Measurements from ENCODE around the gene C4BPA. TPM values are rescaled to one million over a fixed set of nuclear protein-coding genes. Genes with fewer than 3 reads are reported as not detected.

Gene C4BPA
- total RNA-seq, result not detected

DNA sequence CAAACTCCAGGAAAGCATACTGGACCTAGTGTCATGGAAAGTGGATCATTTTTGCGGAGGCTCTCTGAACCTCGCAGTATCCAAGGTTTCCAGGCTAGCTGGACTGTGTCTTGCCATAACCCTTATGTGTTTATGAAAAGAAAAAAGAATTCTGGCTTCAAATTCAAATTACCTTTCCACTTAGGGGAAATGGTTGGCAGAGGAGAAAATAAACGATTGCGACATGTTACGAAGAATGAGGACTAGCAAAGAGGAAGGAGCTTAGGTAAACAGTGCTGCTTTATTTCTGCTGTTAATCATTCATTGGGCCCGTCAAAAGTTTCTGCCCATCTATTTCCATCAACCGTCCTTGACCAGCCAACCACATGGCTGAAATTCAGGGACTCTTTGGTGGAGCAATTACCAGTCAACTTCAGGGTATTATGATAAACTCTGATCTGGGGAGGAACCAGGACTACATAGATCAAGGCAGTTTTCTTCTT is at the start of gene C4BPA:
C4BPA (plus strand) TSS at position 342 of the 482 bp plus-strand sequence. CDS start 8,793 bp downstream, outside the sequence.
- Mint-ChIP-seq H3K27ac (no peak within 1 kb of the TSS), H3K27me3 (ENCODE audit: low read depth) (peaks cover 4% of the 10 kb centered on the region), H3K36me3 (ENCODE audit: low read depth) (peaks cover 2% of the 10 kb centered on the region), H3K4me3 (no peak within 1 kb of the TSS), H3K4me1 (ENCODE audit: low read depth) (no peaks in the 10 kb centered on the region), H3K9me3 (peaks cover 4% of the 10 kb centered on the region)
- no peak for DNase-seq
- intact Hi-C loops (cut with micrococcal nuclease), result no loop called here
- CTCF ChIA-PET, result interaction anchor here (1.4 kb wide), 1 partner anchor 20 kb away, joined by 3 read pairs; no protein-coding TSS in a partner anchor

DNA sequence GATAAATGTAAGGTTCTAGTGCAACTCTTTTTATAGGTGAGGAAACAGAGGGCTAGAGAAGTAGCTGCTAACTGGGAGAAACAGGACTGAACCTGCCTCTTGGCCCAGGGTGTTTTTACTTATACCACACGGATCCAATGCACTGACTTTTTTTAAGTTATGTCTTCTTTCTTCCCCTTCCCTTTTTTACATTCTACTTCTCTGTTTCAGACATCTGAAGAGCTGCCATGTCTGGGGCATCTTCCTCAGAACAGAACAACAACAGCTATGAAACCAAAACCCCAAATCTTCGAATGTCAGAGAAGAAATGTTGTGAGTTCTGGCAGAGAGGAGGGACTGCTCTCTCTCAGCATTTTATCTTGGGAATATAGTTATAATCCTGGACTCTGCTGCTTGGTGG is 49.5 kb upstream of the C4BPA start:
- H3K4me3 Mint-ChIP-seq, result no peak overlapping the region
- CTCF ChIA-PET, result no interaction called here
- H3K9me3 Mint-ChIP-seq, result no peaks in the 10 kb centered on the region
- peaks cover 2% of the 10 kb centered on the region for H3K36me3 Mint-ChIP-seq (ENCODE audit: low read depth)
- peaks cover 28% of the 10 kb centered on the region for H3K4me1 Mint-ChIP-seq (ENCODE audit: low read depth)
- H3K27me3 Mint-ChIP-seq (ENCODE audit: low read depth), result no peaks in the 10 kb centered on the region
- H3K27ac Mint-ChIP-seq, result no peak overlapping the region
- intact Hi-C loops (cut with micrococcal nuclease), result loop anchor here (5.0 kb wide), 4 partner anchors 283 to 808 kb away; no protein-coding TSS in a partner anchor
- DNase-seq, result no peak

DNA sequence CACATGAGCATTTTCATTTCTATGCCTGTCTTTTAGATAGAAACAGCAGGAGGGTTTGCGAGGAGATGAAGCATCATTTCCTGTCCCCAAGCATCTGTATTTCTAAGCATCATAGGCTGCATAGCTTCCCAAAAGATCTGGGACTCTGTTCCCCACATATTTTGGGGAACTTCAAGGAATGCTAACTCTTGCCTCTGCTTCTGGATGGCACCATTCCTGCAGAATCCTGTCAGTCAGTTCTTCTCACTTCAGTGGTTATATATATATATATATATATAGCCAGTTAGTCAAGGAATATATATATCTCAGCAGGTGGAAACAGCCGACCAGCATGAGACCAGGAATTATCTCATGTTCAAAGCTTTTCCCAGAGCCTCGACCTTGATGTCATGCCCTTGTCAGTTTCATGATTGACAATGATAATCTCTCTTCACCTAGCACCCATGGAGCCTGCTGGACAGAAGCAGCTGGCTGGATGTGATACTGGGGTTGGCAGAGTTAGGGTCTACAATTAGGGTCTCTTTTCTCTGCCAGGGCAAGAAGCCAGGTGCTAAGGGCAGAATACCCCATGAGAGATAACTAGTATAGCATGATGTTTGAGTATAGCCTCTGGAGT is 48.5 kb upstream of the C4BPA start:
- no peak for DNase-seq
- no peaks in the 10 kb centered on the region for H3K27me3 Mint-ChIP-seq (ENCODE audit: low read depth)
- no peak overlapping the region for H3K4me3 Mint-ChIP-seq
- H3K9me3 Mint-ChIP-seq, result no peaks in the 10 kb centered on the region
- intact Hi-C loops (cut with micrococcal nuclease), result no loop called here
- H3K27ac Mint-ChIP-seq, result no peak overlapping the region
- peaks cover 25% of the 10 kb centered on the region for H3K4me1 Mint-ChIP-seq (ENCODE audit: low read depth)
- CTCF ChIA-PET, result interaction anchor here (0.6 to 1.0 kb wide), 2 partner anchors 15 to 265 kb away, joined by 3 read pairs; no protein-coding TSS in a partner anchor
- H3K36me3 Mint-ChIP-seq (ENCODE audit: low read depth), result no peaks in the 10 kb centered on the region

DNA sequence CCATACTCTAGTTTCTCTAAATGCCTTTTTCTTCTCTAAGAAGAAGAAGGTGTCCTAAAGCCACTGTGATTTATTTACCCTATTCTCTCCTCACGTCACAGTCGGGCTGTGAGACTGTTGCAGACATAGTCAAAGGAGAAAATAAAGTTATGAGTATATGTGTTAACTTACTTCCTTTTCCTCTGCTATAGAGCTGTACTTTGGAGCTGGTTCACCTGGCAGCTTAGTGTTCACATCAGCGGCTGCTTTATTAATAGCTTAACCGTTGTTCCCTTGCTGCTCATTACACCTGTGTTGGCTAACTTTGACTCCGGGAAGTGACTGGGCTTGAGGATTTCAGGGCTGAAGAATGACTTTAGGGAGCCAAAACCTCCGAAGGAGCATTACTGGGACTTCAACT is 47.4 kb upstream of the C4BPA start:
- H3K4me3 Mint-ChIP-seq, result no peak overlapping the region
- peaks cover 17% of the 10 kb centered on the region for H3K4me1 Mint-ChIP-seq (ENCODE audit: low read depth)
- CTCF ChIA-PET, result interaction anchor here (1.0 kb wide), 1 partner anchor 14 kb away, joined by 3 read pairs; no protein-coding TSS in a partner anchor
- H3K36me3 Mint-ChIP-seq (ENCODE audit: low read depth), result no peaks in the 10 kb centered on the region
- intact Hi-C loops (cut with micrococcal nuclease), result no loop called here
- H3K9me3 Mint-ChIP-seq, result no peaks in the 10 kb centered on the region
- H3K27ac Mint-ChIP-seq, result no peak overlapping the region
- no peak for DNase-seq
- no peaks in the 10 kb centered on the region for H3K27me3 Mint-ChIP-seq (ENCODE audit: low read depth)

DNA sequence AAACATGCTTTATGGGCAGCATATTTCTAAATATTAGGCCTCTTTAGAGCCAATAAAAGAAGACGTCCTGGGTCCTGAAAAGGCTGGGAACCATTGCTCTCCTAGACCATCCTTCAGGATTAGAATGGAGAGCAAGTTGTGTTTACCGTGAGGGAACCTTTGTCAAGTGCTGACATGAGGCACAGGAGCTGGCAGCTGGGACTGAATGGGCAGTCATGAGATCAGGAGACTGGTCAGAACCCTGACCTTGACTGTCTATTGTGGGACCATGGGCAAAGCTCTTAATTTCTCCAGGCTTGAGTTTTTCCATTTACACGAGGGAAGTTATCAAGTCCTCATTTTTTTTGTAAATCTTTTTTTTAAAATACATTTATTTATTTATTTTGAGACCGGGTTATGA is 45.8 kb upstream of the C4BPA start:
- Mint-ChIP-seq H3K27ac (no peak overlapping the region), H3K4me1 (ENCODE audit: low read depth) (peaks cover 3% of the 10 kb centered on the region), H3K36me3 (ENCODE audit: low read depth) (no peaks in the 10 kb centered on the region), H3K9me3 (no peaks in the 10 kb centered on the region), H3K4me3 (no peak overlapping the region), H3K27me3 (ENCODE audit: low read depth) (no peaks in the 10 kb centered on the region)
- DNase-seq, result no peak
- CTCF ChIA-PET, result interaction anchor here (1.4 kb wide), 1 partner anchor 442 kb away, joined by 5 read pairs; no protein-coding TSS in a partner anchor
- intact Hi-C loops (cut with micrococcal nuclease), result no loop called here

DNA sequence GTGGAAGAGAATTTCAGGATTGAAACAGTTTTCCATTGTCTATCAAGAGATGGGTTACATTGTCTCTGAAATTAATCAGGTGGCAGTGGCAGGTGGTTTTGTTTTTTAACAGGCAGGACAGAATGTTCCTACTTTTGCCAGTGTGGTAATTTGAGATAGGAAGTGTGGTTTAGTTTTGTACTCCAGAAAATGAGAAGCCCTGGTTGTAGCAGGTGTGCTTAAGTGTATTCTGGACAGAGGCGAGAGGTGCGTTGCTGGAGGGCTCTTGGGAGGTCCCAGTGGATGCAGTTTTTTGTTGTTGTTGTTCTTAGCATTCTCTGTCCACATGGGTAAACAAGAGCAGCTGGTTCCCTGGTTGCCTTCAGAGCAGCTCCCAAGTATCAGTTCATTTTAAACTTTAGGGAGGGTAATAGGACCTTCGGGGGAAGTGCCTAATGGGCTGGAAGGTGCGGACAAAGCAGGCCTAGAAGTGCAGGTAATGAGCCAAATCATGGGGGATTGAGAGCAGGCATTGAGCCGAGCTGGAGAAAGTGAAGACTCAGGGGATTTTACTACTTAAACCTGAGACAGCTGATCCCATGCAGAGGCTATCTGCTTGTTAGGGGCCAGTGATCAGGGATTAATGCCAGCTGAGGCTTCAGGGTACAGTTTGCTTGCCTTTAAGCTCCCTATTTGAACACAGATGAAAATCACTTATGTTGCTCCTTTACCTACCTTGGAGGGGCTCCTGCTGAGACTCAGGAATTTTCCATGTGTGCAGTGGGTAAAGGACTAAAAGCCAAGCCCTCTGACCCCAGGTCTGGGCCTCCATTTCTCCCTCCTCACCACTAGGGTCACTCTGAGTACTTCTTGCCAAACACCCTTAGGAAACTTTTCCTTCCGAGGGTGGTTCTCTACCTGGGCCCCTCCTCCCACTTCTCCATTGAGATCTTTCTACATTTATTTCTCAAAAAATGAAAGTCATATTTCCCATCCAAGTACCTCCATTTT is 44.9 kb upstream of the C4BPA start:
- Mint-ChIP-seq H3K4me1 (ENCODE audit: low read depth) (no peaks in the 10 kb centered on the region), H3K27ac (no peak overlapping the region), H3K27me3 (ENCODE audit: low read depth) (no peaks in the 10 kb centered on the region), H3K4me3 (no peak overlapping the region), H3K9me3 (no peaks in the 10 kb centered on the region), H3K36me3 (ENCODE audit: low read depth) (no peaks in the 10 kb centered on the region)
- CTCF ChIA-PET, result interaction anchor here (0.6 to 1.4 kb wide), 3 partner anchors 9 to 139 kb away, joined by 3 to 4 read pairs (median 4); no protein-coding TSS in a partner anchor
- no peak for DNase-seq
- intact Hi-C loops (cut with micrococcal nuclease), result no loop called here

DNA sequence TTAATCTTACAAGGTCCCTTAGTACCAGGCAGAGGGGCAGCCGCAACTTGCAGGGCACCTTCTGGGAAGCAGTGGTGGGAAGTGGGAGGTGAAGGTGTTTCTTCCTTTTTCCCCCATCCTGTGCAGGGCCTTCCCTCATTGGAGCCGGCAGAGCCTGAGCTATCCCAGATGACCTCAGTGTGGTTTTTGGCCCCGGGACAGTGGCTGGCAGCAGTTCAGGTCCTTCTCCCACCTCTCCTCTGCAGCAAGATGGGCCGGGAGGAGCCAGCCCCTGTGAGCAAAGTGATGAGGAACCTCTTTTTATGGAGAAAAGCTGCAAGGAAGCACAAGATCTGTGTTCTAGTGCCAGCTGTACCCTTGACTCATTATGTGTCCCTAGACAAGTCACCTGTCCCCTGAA is 44.2 kb upstream of the C4BPA start:
- Mint-ChIP-seq H3K4me1 (ENCODE audit: low read depth) (no peaks in the 10 kb centered on the region), H3K27me3 (ENCODE audit: low read depth) (no peaks in the 10 kb centered on the region), H3K36me3 (ENCODE audit: low read depth) (no peaks in the 10 kb centered on the region), H3K27ac (no peak overlapping the region), H3K9me3 (no peaks in the 10 kb centered on the region), H3K4me3 (no peak overlapping the region)
- intact Hi-C loops (cut with micrococcal nuclease), result no loop called here
- no peak for DNase-seq
- CTCF ChIA-PET, result interaction anchor here (0.5 to 1.4 kb wide), 6 partner anchors 8 to 140 kb away, joined by 3 to 6 read pairs (median 4); no protein-coding TSS in a partner anchor

DNA sequence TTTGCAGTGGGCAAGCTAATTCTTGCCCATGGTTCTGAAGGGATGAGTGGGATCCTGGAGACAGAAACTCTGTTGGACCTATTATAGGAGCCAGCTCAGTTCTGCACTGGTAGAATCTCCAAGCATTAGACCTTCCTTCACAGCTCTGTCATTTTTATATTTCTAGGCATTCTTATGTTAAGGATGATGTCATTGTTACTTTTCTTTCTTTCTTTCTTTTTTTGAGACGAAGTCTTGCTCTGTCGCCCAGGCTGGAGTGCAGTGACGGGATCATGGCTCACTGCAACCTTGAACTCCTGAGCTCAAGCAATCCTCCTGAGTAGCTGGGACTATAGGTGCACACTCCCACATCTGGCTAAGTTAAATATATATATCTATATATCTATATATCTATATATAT is 43.4 kb upstream of the C4BPA start:
- Mint-ChIP-seq H3K9me3 (no peaks in the 10 kb centered on the region), H3K27ac (no peak overlapping the region), H3K4me1 (ENCODE audit: low read depth) (no peaks in the 10 kb centered on the region), H3K4me3 (no peak overlapping the region), H3K27me3 (ENCODE audit: low read depth) (no peaks in the 10 kb centered on the region), H3K36me3 (ENCODE audit: low read depth) (no peaks in the 10 kb centered on the region)
- CTCF ChIA-PET, result interaction anchor here (0.6 to 1.4 kb wide), 6 partner anchors 11 to 441 kb away, joined by 3 to 12 read pairs (median 4); no protein-coding TSS in a partner anchor
- intact Hi-C loops (cut with micrococcal nuclease), result no loop called here
- DNase-seq, result no peak

DNA sequence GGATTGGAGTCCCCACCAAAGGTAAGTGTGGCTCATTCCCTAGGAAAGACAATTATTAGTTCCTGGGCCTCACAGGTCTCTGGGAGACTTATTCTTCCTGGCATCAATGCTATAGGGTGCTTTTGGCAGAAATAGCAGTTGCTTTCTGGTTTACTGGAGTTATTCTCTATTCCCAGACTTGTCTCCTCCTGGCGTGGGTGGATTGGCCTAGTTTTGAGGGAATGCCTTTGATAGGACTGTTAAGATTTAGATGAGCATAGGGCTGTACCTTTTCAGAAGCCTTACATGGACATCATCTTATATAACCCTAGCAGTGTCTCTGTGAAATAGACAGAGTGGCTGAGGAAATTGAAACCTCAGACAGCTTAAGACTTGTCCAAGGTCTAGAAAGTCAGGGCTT is 42.0 kb upstream of the C4BPA start:
- Mint-ChIP-seq H3K27me3 (ENCODE audit: low read depth) (no peaks in the 10 kb centered on the region), H3K36me3 (ENCODE audit: low read depth) (no peaks in the 10 kb centered on the region), H3K27ac (no peak overlapping the region), H3K4me1 (ENCODE audit: low read depth) (no peaks in the 10 kb centered on the region), H3K9me3 (no peaks in the 10 kb centered on the region), H3K4me3 (no peak overlapping the region)
- CTCF ChIA-PET, result interaction anchor here (1.0 kb wide), 1 partner anchor 12 kb away, joined by 3 read pairs; no protein-coding TSS in a partner anchor
- intact Hi-C loops (cut with micrococcal nuclease), result no loop called here
- no peak for DNase-seq

DNA sequence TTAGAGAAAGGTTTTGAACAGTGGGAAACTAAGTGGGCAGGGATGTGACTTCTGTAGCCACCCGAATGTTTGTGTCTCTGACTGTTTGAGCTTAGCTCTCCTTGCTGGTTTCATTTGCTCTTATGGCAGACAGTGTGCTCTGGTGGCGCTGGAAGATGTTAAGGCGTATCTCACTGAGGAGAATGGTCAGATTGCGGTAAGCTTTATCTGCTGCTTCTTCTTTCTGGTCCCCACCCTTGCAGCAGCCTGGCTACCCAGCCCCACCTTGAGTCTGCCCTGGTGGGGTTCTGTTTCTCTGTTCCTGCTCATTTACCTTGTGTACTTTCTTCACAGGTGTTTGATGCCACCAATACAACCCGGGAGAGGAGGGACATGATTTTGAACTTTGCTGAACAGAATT is 41.0 kb upstream of the C4BPA start:
- no peak overlapping the region for H3K4me3 Mint-ChIP-seq
- CTCF ChIA-PET, result interaction anchor here (0.5 to 1.3 kb wide), 2 partner anchors 13 to 342 kb away, joined by 3 read pairs; no protein-coding TSS in a partner anchor
- no peak overlapping the region for H3K27ac Mint-ChIP-seq
- H3K9me3 Mint-ChIP-seq, result no peaks in the 10 kb centered on the region
- no peaks in the 10 kb centered on the region for H3K36me3 Mint-ChIP-seq (ENCODE audit: low read depth)
- DNase-seq, result no peak
- H3K4me1 Mint-ChIP-seq (ENCODE audit: low read depth), result no peaks in the 10 kb centered on the region
- H3K27me3 Mint-ChIP-seq (ENCODE audit: low read depth), result no peaks in the 10 kb centered on the region
- intact Hi-C loops (cut with micrococcal nuclease), result no loop called here

DNA sequence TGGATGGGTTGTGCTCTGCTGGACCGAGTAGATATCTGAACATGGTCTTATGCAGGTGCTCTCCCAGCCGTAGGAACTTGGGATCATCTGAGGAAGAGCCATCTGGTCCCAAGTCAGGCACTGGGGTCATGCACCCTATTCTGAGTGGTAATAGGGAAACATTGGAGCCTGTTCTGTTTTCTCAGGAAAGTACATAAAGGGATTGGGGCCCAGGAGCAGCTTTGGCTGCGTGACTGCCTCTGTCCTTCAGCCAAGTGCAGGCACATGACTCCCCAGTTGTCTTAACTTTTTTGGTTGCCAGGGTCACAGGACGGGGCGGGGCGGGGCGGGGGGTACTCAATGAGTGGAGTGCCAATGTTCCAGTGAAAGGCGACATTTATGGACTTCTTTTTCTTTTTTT is 39.5 kb upstream of the C4BPA start:
- H3K36me3 Mint-ChIP-seq (ENCODE audit: low read depth), result peaks cover 2% of the 10 kb centered on the region
- intact Hi-C loops (cut with micrococcal nuclease), result no loop called here
- H3K4me3 Mint-ChIP-seq, result no peak overlapping the region
- no peak overlapping the region for H3K27ac Mint-ChIP-seq
- no peaks in the 10 kb centered on the region for H3K9me3 Mint-ChIP-seq
- peaks cover 7% of the 10 kb centered on the region for H3K4me1 Mint-ChIP-seq (ENCODE audit: low read depth)
- no peak for DNase-seq
- no peaks in the 10 kb centered on the region for H3K27me3 Mint-ChIP-seq (ENCODE audit: low read depth)
- CTCF ChIA-PET, result no interaction called here

DNA sequence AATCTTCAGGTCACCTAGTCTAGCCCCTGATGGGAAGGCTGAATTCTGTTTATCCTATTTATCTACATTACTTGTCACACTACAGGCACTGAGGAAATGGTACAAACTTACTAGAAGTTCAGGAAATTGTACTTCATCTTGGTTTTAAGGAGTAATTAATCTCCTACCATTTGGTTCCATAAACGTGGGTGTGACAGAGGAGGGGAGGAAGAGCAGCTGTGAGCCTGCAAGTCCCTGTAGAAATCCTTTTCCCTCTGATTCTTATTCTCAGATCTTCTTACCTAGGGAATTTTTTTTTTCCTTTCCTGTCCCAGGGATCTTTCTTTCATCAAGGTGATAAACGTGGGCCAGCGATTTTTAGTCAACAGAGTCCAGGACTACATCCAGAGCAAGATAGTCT is 36.8 kb upstream of the C4BPA start:
- Mint-ChIP-seq H3K36me3 (ENCODE audit: low read depth) (peaks cover 2% of the 10 kb centered on the region), H3K9me3 (no peaks in the 10 kb centered on the region), H3K4me3 (no peak overlapping the region), H3K4me1 (ENCODE audit: low read depth) (peaks cover 32% of the 10 kb centered on the region), H3K27ac (no peak overlapping the region), H3K27me3 (ENCODE audit: low read depth) (no peaks in the 10 kb centered on the region)
- CTCF ChIA-PET, result no interaction called here
- DNase-seq, result no peak
- intact Hi-C loops (cut with micrococcal nuclease), result no loop called here
